ENCODE results near the gene NFILZ. TPM values are rescaled to one million over a fixed set of nuclear protein-coding genes. Genes with fewer than 3 reads are reported as not detected.

Gene NFILZ
- total RNA-seq, 4 donors from 2014 or later, result not detected

DNA sequence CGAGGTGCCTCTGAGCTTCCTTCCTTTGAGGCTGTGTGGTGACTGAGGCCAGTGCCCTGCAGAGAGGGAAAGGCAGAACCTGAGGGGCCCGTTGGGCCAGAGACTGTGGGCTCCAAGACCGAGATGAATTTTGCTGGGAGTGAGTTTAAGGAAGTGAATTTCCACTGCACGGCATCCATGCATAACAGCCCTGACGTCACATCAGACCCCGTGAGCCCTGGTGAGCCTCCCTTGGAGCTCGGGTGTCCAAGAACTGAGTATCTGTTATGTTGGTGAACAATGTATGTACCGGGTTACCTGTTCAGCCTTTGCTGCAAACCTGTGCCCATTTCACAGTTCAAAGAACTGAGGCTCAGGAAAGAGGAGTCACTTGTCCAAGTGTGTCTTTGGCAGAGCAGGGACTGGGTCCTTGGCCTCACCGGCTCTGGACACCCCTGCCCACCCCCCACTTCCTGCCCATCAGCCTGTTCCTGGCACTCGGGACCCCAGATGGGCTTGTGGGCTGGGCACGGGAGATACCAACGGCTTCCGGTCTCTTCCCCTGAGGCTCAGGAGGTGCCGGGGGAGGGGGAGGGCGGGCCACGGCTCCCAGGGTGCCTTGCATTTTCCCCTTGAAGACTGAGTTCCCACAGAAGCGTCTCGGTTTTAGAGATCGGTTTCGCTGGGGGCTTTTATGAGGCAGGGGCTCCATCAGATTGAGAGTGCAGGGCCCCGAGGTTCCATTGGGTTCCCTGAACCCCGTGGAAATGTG is 33.7 kb downstream of the NFILZ start:
- intact Hi-C loops (cut with DNase I), result no loop called here
- no peak for DNase-seq
- WGBS, 2 donors, result 37 to 69% methylated on average over 4 to 9 of the region's 22 CpGs

DNA sequence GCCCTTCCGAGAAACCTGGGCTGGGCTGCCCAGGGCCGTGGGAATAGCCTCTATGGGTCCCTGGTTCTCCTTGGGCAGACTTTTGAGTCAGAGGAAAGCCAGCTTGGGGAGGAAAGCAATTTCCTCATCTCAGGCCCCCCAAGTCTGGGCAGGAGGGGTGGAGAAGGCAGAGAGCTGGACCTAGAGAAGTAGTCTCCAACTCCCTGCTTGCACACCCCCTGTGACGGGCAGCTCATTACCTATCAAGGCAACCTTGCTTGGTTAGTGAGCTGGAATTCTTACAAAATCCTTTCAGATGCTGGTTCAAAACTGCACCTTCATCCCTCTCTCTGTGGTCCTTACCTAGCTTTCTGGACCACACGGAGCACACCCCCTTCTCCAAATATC is 34.2 kb downstream of the NFILZ start:
- TF ChIP-seq, protein P1, sequence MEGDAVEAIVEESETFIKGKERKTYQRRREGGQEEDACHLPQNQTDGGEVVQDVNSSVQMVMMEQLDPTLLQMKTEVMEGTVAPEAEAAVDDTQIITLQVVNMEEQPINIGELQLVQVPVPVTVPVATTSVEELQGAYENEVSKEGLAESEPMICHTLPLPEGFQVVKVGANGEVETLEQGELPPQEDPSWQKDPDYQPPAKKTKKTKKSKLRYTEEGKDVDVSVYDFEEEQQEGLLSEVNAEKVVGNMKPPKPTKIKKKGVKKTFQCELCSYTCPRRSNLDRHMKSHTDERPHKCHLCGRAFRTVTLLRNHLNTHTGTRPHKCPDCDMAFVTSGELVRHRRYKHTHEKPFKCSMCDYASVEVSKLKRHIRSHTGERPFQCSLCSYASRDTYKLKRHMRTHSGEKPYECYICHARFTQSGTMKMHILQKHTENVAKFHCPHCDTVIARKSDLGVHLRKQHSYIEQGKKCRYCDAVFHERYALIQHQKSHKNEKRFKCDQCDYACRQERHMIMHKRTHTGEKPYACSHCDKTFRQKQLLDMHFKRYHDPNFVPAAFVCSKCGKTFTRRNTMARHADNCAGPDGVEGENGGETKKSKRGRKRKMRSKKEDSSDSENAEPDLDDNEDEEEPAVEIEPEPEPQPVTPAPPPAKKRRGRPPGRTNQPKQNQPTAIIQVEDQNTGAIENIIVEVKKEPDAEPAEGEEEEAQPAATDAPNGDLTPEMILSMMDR (IDR thresholded peaks at IDR 0.05), result no peak
- no peak for TF ChIP-seq POLR2A (IDR thresholded peaks at IDR 0.05)
- no peak for DNase-seq
- Histone ChIP-seq H3K27me3 (peaks cover 0 to 50% (median 0%) of the 10 kb centered on the region in 4 donors), H3K27ac (no peak overlapping the region), H3K4me3 (no peak overlapping the region), H3K4me1 (no peaks in the 10 kb centered on the region), H3K9me3 (no peaks in the 10 kb centered on the region), H3K36me3 (no peaks in the 10 kb centered on the region)
- intact Hi-C loops (cut with DNase I), result no loop called here
- WGBS, 2 donors, result 74 to 88% methylated on average over 2 of the region's 4 CpGs

More for the DNA sequence above, 33.7 kb downstream of the NFILZ start:
- H3K27ac ChIP-seq, result no peak overlapping the region
- H3K9me3 ChIP-seq, result no peaks in the 10 kb centered on the region
- H3K4me3 ChIP-seq, result no peak overlapping the region
- no peaks in the 10 kb centered on the region for H3K4me1 ChIP-seq
- H3K36me3 ChIP-seq, result no peaks in the 10 kb centered on the region
- no peak for TF ChIP-seq POLR2A (IDR thresholded peaks at IDR 0.05)
- TF ChIP-seq, protein P1 (IDR thresholded peaks at IDR 0.05), result no peak
- H3K27me3 ChIP-seq, result peaks cover 0 to 52% (median 0%) of the 10 kb centered on the region in 4 donors

DNA sequence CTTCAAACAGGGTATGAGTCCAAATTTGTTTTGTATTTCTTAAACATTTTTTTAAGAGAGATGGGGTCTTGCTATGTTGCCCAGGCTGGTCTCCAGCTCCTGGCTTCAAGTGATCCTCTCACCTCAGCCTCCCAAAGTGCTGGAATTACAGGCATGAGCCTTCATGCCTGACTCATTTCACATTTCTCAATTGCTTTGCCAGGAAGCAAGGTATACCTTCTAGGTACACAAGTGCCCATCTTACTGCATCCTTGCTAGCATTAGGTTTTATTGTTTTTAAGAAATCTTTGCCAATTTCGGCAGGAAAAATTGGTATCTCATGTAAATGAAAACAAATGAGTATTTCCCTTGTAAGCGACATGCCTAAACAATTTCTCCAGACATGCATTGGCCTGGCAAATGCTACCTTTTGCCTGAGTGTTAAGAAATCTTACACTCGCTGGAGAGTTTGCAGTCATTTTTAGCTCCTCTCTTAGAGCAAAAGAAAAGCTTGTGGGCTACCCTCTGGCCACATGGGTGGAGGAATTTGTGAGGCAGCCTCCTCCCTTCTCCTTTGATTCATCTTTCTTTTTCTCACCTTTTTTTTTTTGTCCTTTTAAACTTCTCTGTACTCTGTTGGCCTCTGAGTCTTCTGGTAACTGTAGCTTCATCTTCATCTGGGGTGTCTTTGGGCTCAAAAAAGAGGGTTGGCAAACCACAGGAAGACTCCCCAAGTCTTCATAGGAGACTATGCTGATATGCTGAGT is 35.2 kb downstream of the NFILZ start:
- Histone ChIP-seq H3K4me1 (no peaks in the 10 kb centered on the region), H3K4me3 (no peak overlapping the region), H3K27ac (no peak overlapping the region), H3K36me3 (no peaks in the 10 kb centered on the region), H3K9me3 (no peaks in the 10 kb centered on the region), H3K27me3 (peaks cover 0 to 46% (median 0%) of the 10 kb centered on the region in 4 donors)
- TF ChIP-seq POLR2A (IDR thresholded peaks at IDR 0.05), result no peak
- TF ChIP-seq, protein P1 (IDR thresholded peaks at IDR 0.05), result no peak
- intact Hi-C loops (cut with DNase I), result no loop called here
- DNase-seq, result no peak
- 50 to 60% methylated on average over 3 of the region's 3 CpGs for WGBS, 2 donors

DNA sequence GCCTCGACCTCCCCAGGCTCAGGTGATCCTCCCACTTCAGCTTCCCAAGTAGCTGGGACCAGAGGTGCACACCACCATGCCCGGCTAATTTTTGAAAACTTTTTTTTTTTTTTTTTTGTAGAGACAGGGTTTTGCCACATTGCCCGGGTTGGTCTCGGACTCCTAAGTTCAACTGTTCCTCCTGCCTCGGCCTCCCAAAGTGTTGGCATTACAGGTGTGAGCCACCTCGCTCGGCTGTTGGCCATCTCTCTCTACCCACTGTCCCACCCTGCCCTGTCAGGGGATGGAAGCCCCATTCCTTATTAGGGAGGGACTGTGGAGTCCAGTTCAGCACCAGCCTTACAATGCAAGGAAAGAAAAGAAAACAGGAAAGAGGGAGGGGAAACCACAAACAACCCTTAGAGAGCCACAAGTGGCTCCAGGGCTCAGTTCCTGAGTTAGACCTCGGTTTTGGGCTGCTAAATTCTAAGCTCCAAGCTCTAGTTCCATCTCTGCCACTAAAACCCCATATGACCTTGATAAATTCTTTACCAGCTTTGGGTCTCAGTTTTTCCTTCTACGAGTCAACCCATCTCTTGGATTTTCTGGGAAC is 36.5 kb downstream of the NFILZ start:
- DNase-seq, result no peak
- Histone ChIP-seq H3K36me3 (no peaks in the 10 kb centered on the region), H3K4me1 (no peaks in the 10 kb centered on the region), H3K9me3 (no peaks in the 10 kb centered on the region), H3K27ac (no peak overlapping the region), H3K4me3 (no peak overlapping the region), H3K27me3 (peaks cover 0 to 41% (median 0%) of the 10 kb centered on the region in 4 donors)
- intact Hi-C loops (cut with DNase I), result no loop called here
- WGBS, 2 donors, result 42 to 62% methylated on average over 7 to 9 of the region's 9 CpGs
- TF ChIP-seq, protein P1 (IDR thresholded peaks at IDR 0.05), result no peak
- no peak for TF ChIP-seq POLR2A (IDR thresholded peaks at IDR 0.05)

All from esophagus squamous epithelium (tissue), 5 donors.